Large intestine (tissue), 3 donors: ENCODE measurements around the gene DPP9. TPM values are rescaled to one million over a fixed set of nuclear protein-coding genes. Genes with fewer than 3 reads are reported as not detected.

Source experiments
- DNase-seq, 2 donors: peaks; one replicate each; pipeline versions ENCODE4 v3.0.0 to v3.0.0-alpha.2; 2013
- H3K27ac ChIP-seq: one replicate; pipeline ENCODE4 v1.5.1; 2013; ENCODE audit warnings: low read length
- H3K27me3 ChIP-seq: 2 replicates; pipeline ENCODE4 v1.6.1; 2013; ENCODE audit warnings: low read length; ENCODE audit not compliant: control insufficient read depth, insufficient read depth
- H3K36me3 ChIP-seq: 2 replicates; pipeline ENCODE4 v1.6.1; 2013; ENCODE audit warnings: low read length; ENCODE audit not compliant: control insufficient read depth, insufficient read depth
- H3K4me1 ChIP-seq: one replicate; pipeline ENCODE4 v1.6.1; 2013; ENCODE audit warnings: low read length; ENCODE audit not compliant: control insufficient read depth, insufficient read depth
- H3K4me3 ChIP-seq: one replicate; pipeline ENCODE4 v1.5.1; 2013; ENCODE audit warnings: low read length
- H3K9me3 ChIP-seq: one replicate; pipeline ENCODE4 v1.6.1; 2013; ENCODE audit warnings: mild to moderate bottlenecking, low read depth, low read length, moderate library complexity; ENCODE audit not compliant: control insufficient read depth
- WGBS: methylation state at CpG from one replicate; pipeline ENCODE4 v1.1.5; 2013; ENCODE audit warnings: low lambda C conversion rate; ENCODE audit not compliant: insufficient coverage; 5-methylcytosine and 5-hydroxymethylcytosine counted together
- polyA plus RNA-seq: library from polyadenylated mRNA; unstranded; fragments of 120-200 nt; gene quantifications from one replicate; pipeline ENCODE4 v1.2.1, GENCODE V29; 2013

DPP9 gene
- polyA plus RNA-seq, 1 donor, result 34.7 TPM

- Histone ChIP-seq H3K4me3 (no peak overlapping the region), H3K4me1 (peaks cover 17% of the 10 kb centered on the region), H3K27ac (no peak overlapping the region), H3K27me3 (no peaks in the 10 kb centered on the region), H3K9me3 (no peaks in the 10 kb centered on the region), H3K36me3 (peaks cover 59% of the 10 kb centered on the region)
- no CpG with 5 or more reads among the region's 20 CpGs for WGBS
- no peak for DNase-seq
Measured at GRCh38 chr19:4709440-4710280, 14.0 kb downstream of the DPP9 start.

- no CpG with 5 or more reads among the region's 10 CpGs for WGBS
- H3K36me3 ChIP-seq, result peaks cover 56% of the 10 kb centered on the region
- H3K27me3 ChIP-seq, result no peaks in the 10 kb centered on the region
- no peak for DNase-seq
- no peak overlapping the region for H3K4me3 ChIP-seq
- H3K9me3 ChIP-seq, result no peaks in the 10 kb centered on the region
- H3K27ac ChIP-seq, result no peak overlapping the region
- peaks cover 22% of the 10 kb centered on the region for H3K4me1 ChIP-seq
Measured at GRCh38 chr19:4707956-4708650, 15.5 kb downstream of the DPP9 start.

- WGBS, result 93% methylated on average over 2 of the region's 12 CpGs
- Histone ChIP-seq H3K9me3 (no peaks in the 10 kb centered on the region), H3K4me3 (no peak overlapping the region), H3K27me3 (no peaks in the 10 kb centered on the region), H3K4me1 (peaks cover 22% of the 10 kb centered on the region), H3K36me3 (peaks cover 55% of the 10 kb centered on the region), H3K27ac (no peak overlapping the region)
- no peak for DNase-seq
Measured at GRCh38 chr19:4707322-4707721, 16.3 kb downstream of the DPP9 start.

GRCh38 chr19:4705413-4706131, 18.1 kb downstream of the DPP9 start:
- H3K4me1 ChIP-seq, result peaks cover 22% of the 10 kb centered on the region
- no peaks in the 10 kb centered on the region for H3K9me3 ChIP-seq
- no peak overlapping the region for H3K4me3 ChIP-seq
- no CpG with 5 or more reads among the region's 19 CpGs for WGBS
- H3K36me3 ChIP-seq, result peaks cover 58% of the 10 kb centered on the region
- DNase-seq, result peak in 1 of 2 donors; percentile 44
- peak overlapping the region; percentile 11 for H3K27ac ChIP-seq
- H3K27me3 ChIP-seq, result no peaks in the 10 kb centered on the region

- no peaks in the 10 kb centered on the region for H3K27me3 ChIP-seq
- no peak overlapping the region for H3K4me3 ChIP-seq
- H3K36me3 ChIP-seq, result peaks cover 59% of the 10 kb centered on the region
- H3K4me1 ChIP-seq, result peaks cover 22% of the 10 kb centered on the region
- no peaks in the 10 kb centered on the region for H3K9me3 ChIP-seq
- H3K27ac ChIP-seq, result no peak overlapping the region
- no peak for DNase-seq
- no CpG with 5 or more reads among the region's 9 CpGs for WGBS
Measured at GRCh38 chr19:4704317-4704673, 19.3 kb downstream of the DPP9 start.

- WGBS, result no CpG with 5 or more reads among the region's 28 CpGs
- no peaks in the 10 kb centered on the region for H3K27me3 ChIP-seq
- no peaks in the 10 kb centered on the region for H3K9me3 ChIP-seq
- H3K27ac ChIP-seq, result no peak overlapping the region
- H3K4me1 ChIP-seq, result peaks cover 22% of the 10 kb centered on the region
- no peak for DNase-seq
- H3K4me3 ChIP-seq, result no peak overlapping the region
- peaks cover 58% of the 10 kb centered on the region for H3K36me3 ChIP-seq
Measured at GRCh38 chr19:4703671-4704316, 19.8 kb downstream of the DPP9 start.

GRCh38 chr19:4702764-4703163, 20.9 kb downstream of the DPP9 start:
- DNase-seq, result no peak
- no peak overlapping the region for H3K4me3 ChIP-seq
- H3K4me1 ChIP-seq, result peaks cover 22% of the 10 kb centered on the region
- no peaks in the 10 kb centered on the region for H3K27me3 ChIP-seq
- WGBS, result 100% methylated on average over 3 of the region's 11 CpGs
- no peak overlapping the region for H3K27ac ChIP-seq
- peaks cover 67% of the 10 kb centered on the region for H3K36me3 ChIP-seq
- H3K9me3 ChIP-seq, result no peaks in the 10 kb centered on the region

GRCh38 chr19:4701557-4701956, 22.1 kb downstream of the DPP9 start:
- DNase-seq, result no peak
- WGBS, result 94% methylated on average over 3 of the region's 8 CpGs
- no peak overlapping the region for H3K27ac ChIP-seq
- no peaks in the 10 kb centered on the region for H3K9me3 ChIP-seq
- H3K36me3 ChIP-seq, result peaks cover 74% of the 10 kb centered on the region
- no peak overlapping the region for H3K4me3 ChIP-seq
- H3K4me1 ChIP-seq, result peaks cover 22% of the 10 kb centered on the region
- H3K27me3 ChIP-seq, result no peaks in the 10 kb centered on the region

- H3K27me3 ChIP-seq, result no peaks in the 10 kb centered on the region
- H3K36me3 ChIP-seq, result peaks cover 81% of the 10 kb centered on the region
- no peaks in the 10 kb centered on the region for H3K9me3 ChIP-seq
- no peak overlapping the region for H3K4me3 ChIP-seq
- H3K27ac ChIP-seq, result no peak overlapping the region
- peaks cover 15% of the 10 kb centered on the region for H3K4me1 ChIP-seq
- no CpG with 5 or more reads among the region's 11 CpGs for WGBS
- DNase-seq, result no peak
Measured at GRCh38 chr19:4700693-4700970, 23.0 kb downstream of the DPP9 start.
